Vagina (tissue), 2 donors: ENCODE data around the gene NTRK3. TPM values are rescaled to one million over a fixed set of nuclear protein-coding genes. Genes with fewer than 3 reads are reported as not detected.

Experiments
- DNase-seq, 2 donors: peaks; one replicate each; pipeline ENCODE4 v3.0.0-alpha.2; 2017; ENCODE audit errors: extremely low spot score in 2 of 2
- H3K27ac ChIP-seq: fragments of 200-600 bp; sonication (generic); one replicate; pipeline ENCODE4 v1.5.1; 2019
- H3K27me3 ChIP-seq: fragments of 200-600 bp; sonication (generic); one replicate; pipeline ENCODE4 v1.5.1; 2019
- H3K36me3 ChIP-seq, 2 donors: fragments of 200-600 bp; sonication (generic); one replicate each; pipeline ENCODE4 v1.5.1; 2017 to 2019
- H3K4me1 ChIP-seq: fragments of 200-600 bp; sonication (generic); one replicate; pipeline ENCODE4 v1.5.1; 2019
- H3K4me3 ChIP-seq, 2 donors: fragments of 200-600 bp; sonication (generic); 1 replicate in 1 of 2; 2 replicates in 1 of 2; pipeline ENCODE4 v1.5.1; 2016 to 2019
- H3K9me3 ChIP-seq: fragments of 200-600 bp; sonication (generic); one replicate; pipeline ENCODE4 v1.5.1; 2019
- POLR2A ChIP-seq, 2 donors: fragments of 450-650 bp; IDR thresholded peaks; one replicate each; pipeline ENCODE4 v1.6.1; 2017; ENCODE audit warnings: antibody characterized with exemption in 2 of 2, mild to moderate bottlenecking in 2 of 2, moderate library complexity in 2 of 2
- POLR2AphosphoS5 ChIP-seq, 2 donors: sonication (generic); formaldehyde crosslinking; IDR thresholded peaks; one replicate each; pipeline ENCODE4 v1.9.0; 2017; ENCODE audit warnings: antibody characterized with exemption in 2 of 2, mild to moderate bottlenecking in 2 of 2, low read depth in 1 of 2; ENCODE audit not compliant: insufficient read depth in 1 of 2
- intact Hi-C: fragments of 100-400 bp; cut with DNase I; formaldehyde crosslinking; loops from one replicate; pipeline ENCODE4 v1.15.1; 2023
- total RNA-seq: library from RNA; depleted of rRNA; stranded (reverse); fragments of >200 nt; gene quantifications from one replicate; pipeline ENCODE4 v1.2.3, GENCODE V29; 2016
- TF ChIP-seq, protein P1 (sequence below), 3 experiments: fragments of 450-650 bp in 2 of 3; fragments of 200-600 bp in 1 of 3; sonication (generic) in 1 of 3; IDR thresholded peaks; one replicate each; pipeline ENCODE4 v1.5.1; 2017 to 2019; ENCODE audit warnings: antibody characterized with exemption in 3 of 3, mild to moderate bottlenecking in 2 of 3, moderate library complexity in 2 of 3

NTRK3 gene
- total RNA-seq, 1 donor from 2014 or later: 4.9 TPM

DNA sequence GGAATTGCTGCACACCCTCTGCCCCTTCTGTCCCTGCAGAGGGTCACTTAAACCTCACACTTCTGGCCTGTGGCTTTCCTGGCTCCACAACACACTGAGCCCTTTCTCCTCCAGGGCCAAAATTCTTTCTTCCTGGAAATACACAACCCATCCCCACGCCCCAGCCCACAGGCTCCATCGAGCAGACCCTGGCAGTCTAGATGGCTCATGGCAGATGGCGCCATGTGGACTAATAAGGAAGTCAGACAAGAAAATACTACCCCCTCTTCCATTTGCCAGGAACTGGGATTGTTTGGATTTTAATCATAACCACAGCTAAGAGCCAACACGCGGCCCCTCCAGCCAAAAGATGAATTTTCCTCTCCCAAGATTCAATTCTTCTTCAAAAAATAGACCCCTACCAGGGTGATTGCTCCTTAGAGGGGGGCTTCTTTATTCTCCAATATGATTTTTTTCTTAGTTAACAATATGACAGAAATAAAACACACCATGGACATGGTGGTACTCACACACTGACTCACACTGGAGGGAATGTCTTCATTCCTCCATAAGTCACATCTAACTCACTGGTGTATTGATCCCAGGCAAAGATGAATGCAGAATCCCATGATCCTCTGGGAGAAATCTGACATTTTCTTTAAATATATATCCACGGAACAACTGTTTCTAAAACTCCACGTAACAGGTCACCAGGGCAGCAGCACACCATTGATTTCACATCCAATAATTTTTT is 111.5 kb downstream of the NTRK3 start:
- intact Hi-C loops: no loop called here
- Histone ChIP-seq H3K4me3 (no peak overlapping the region), H3K4me1 (no peaks in the 10 kb centered on the region), H3K36me3 (no peaks in the 10 kb centered on the region), H3K27me3 (no peaks in the 10 kb centered on the region), H3K27ac (no peak overlapping the region), H3K9me3 (no peaks in the 10 kb centered on the region)
- no peak for TF ChIP-seq POLR2A (IDR thresholded peaks at IDR 0.05)
- TF ChIP-seq, protein P1, sequence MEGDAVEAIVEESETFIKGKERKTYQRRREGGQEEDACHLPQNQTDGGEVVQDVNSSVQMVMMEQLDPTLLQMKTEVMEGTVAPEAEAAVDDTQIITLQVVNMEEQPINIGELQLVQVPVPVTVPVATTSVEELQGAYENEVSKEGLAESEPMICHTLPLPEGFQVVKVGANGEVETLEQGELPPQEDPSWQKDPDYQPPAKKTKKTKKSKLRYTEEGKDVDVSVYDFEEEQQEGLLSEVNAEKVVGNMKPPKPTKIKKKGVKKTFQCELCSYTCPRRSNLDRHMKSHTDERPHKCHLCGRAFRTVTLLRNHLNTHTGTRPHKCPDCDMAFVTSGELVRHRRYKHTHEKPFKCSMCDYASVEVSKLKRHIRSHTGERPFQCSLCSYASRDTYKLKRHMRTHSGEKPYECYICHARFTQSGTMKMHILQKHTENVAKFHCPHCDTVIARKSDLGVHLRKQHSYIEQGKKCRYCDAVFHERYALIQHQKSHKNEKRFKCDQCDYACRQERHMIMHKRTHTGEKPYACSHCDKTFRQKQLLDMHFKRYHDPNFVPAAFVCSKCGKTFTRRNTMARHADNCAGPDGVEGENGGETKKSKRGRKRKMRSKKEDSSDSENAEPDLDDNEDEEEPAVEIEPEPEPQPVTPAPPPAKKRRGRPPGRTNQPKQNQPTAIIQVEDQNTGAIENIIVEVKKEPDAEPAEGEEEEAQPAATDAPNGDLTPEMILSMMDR (IDR thresholded peaks at IDR 0.05): no peak
- TF ChIP-seq POLR2AphosphoS5 (IDR thresholded peaks at IDR 0.05; ENCODE audit: insufficient read depth in 1 of 2, low read depth in 1 of 2): no peak
- DNase-seq: no peak

DNA sequence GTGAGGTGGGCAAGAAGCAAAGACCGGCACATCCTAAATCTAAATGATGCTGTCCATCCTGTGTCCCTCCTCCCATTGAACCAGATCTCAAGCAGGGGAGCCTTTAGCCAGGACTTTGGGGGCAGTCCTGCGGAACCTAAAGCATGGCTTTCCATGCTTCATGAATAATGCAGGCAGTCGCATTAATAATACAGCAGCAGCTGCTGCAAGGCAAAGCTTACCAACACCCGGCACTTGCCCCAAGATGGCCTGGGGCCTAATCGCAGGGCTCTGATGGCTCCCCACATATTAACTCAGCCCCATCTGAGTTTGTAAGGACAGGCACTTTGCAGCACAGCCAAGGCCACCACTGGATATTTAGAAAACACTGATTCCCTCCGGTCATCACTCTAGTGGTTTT is 114.4 kb downstream of the NTRK3 start:
- no peak overlapping the region for H3K4me3 ChIP-seq
- H3K27me3 ChIP-seq: no peaks in the 10 kb centered on the region
- TF ChIP-seq POLR2A (IDR thresholded peaks at IDR 0.05): no peak
- no peak for TF ChIP-seq POLR2AphosphoS5 (IDR thresholded peaks at IDR 0.05; ENCODE audit: insufficient read depth in 1 of 2, low read depth in 1 of 2)
- TF ChIP-seq, protein P1 (IDR thresholded peaks at IDR 0.05): no peak
- no peaks in the 10 kb centered on the region for H3K4me1 ChIP-seq
- H3K36me3 ChIP-seq: no peaks in the 10 kb centered on the region
- H3K9me3 ChIP-seq: no peaks in the 10 kb centered on the region
- DNase-seq: no peak
- no peak overlapping the region for H3K27ac ChIP-seq
- intact Hi-C loops: no loop called here

DNA sequence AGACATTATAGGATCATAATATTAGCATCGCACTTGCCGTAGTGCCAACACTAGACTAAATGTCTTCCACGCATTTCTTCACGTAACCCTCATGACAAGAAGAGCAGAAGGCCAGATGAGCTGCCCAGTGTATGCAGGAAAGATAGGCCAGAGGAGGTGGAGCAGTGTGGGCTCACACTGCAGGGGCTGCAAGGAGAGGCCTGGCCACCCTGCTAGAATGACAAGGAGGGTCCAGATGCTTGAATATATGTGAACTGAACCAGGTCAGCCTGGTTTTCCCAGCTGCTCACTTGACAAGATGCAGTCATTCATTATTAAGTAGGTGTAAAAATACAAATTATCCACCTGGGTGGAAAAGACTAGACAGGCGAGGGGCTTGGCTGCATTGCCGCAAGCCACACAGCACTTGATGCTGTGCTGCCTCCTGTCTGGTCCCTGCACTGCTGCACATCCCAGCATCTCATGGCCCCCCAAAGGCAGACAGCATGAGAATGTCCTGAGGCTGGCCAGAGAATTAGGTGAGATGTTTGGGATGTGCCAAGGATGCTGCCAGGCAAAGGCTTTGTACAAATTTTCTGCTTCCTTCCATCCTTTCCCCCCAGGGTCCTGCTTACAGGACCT is 115.2 kb downstream of the NTRK3 start:
- H3K36me3 ChIP-seq: no peaks in the 10 kb centered on the region
- no peaks in the 10 kb centered on the region for H3K27me3 ChIP-seq
- no peaks in the 10 kb centered on the region for H3K4me1 ChIP-seq
- no peak overlapping the region for H3K4me3 ChIP-seq
- no peak overlapping the region for H3K27ac ChIP-seq
- TF ChIP-seq POLR2AphosphoS5 (IDR thresholded peaks at IDR 0.05; ENCODE audit: insufficient read depth in 1 of 2, low read depth in 1 of 2) (no peak), POLR2A (IDR thresholded peaks at IDR 0.05) (no peak)
- TF ChIP-seq, protein P1 (IDR thresholded peaks at IDR 0.05): no peak
- H3K9me3 ChIP-seq: no peaks in the 10 kb centered on the region
- no peak for DNase-seq
- intact Hi-C loops: no loop called here

DNA sequence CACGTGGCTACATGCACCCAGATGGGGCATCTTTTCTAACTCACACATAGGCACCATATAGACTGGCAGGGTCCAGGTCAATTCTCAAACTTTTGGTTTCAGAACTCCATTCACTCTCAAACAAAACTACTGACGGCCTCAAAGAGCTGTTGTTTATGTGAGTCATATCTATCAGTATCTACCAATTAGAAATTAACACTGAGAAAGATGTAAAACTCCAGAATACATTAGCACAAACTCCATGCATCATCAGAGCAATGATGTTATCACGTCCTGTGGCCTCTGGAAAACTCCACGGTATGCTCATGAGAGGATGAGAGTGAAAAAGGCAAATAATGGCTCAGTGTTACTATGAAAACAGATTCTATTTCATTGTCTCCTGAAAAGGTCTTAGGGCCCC is 116.1 kb downstream of the NTRK3 start:
- intact Hi-C loops: no loop called here
- no peaks in the 10 kb centered on the region for H3K36me3 ChIP-seq

DNA sequence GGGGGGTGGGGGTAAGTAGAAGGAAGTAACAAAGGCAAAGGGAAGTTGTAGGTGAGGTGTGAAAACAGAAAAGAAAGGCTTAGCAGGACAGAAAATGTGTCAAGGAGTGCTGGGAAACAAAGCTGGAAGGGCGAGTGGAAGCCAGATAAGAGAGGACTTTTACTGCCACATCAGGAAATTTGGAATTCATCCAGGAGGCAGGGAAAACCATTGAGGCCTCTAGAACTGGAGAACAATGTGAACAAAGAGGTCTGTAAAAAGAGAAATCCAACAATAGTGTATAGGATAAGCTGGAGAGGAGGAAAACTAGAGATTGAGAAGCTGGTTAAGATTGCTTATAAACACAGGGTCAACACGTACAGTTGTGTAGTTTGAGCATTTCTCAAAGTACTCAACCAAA is 116.6 kb downstream of the NTRK3 start:
- intact Hi-C loops: no loop called here

More for the DNA sequence above, 116.1 kb downstream of the NTRK3 start:
- no peak for TF ChIP-seq POLR2A (IDR thresholded peaks at IDR 0.05)
- no peaks in the 10 kb centered on the region for H3K27me3 ChIP-seq
- H3K4me1 ChIP-seq: no peaks in the 10 kb centered on the region
- no peaks in the 10 kb centered on the region for H3K9me3 ChIP-seq
- H3K27ac ChIP-seq: no peak overlapping the region
- no peak for DNase-seq
- no peak overlapping the region for H3K4me3 ChIP-seq

More for the DNA sequence above, 116.6 kb downstream of the NTRK3 start:
- H3K4me3 ChIP-seq: no peak overlapping the region
- no peaks in the 10 kb centered on the region for H3K9me3 ChIP-seq
- no peaks in the 10 kb centered on the region for H3K27me3 ChIP-seq
- H3K27ac ChIP-seq: no peak overlapping the region
- H3K36me3 ChIP-seq: no peaks in the 10 kb centered on the region
- TF ChIP-seq, protein P1 (IDR thresholded peaks at IDR 0.05): no peak
- no peak for TF ChIP-seq POLR2A (IDR thresholded peaks at IDR 0.05)
- no peak for TF ChIP-seq POLR2AphosphoS5 (IDR thresholded peaks at IDR 0.05; ENCODE audit: insufficient read depth in 1 of 2, low read depth in 1 of 2)
- no peaks in the 10 kb centered on the region for H3K4me1 ChIP-seq
- DNase-seq: no peak
